ENCODE data around the gene DMXL1. TPM values are rescaled to one million over a fixed set of nuclear protein-coding genes. Genes with fewer than 3 reads are reported as not detected.
"Not testable (repeated sequence)": the region's sequence is repeated elsewhere in the genome, so short reads cannot be mapped to it uniquely, and the experiment has no call there.

The DMXL1 gene
- total RNA-seq, 1 donor = 57.6 TPM

DNA sequence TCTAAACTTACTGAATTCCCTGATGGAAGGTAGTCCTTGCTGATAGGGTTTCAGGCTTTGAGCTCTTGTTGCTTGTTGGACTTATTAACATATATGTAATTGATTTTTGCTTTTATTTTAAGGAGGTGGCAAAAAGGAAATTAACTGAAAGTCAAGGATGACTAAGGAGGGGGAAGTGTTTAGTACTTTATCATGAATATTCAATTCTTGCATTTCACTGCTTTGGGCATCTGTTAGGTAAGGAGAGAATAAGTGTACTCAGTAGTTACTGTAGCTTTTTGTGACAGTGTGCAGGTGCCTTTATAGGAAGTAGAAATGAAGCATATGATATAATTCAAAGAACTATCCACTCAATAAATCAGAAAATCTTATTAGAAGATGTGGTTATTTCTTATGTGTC, 47.1 kb downstream of the DMXL1 start:
- TF ChIP-seq, protein P1, sequence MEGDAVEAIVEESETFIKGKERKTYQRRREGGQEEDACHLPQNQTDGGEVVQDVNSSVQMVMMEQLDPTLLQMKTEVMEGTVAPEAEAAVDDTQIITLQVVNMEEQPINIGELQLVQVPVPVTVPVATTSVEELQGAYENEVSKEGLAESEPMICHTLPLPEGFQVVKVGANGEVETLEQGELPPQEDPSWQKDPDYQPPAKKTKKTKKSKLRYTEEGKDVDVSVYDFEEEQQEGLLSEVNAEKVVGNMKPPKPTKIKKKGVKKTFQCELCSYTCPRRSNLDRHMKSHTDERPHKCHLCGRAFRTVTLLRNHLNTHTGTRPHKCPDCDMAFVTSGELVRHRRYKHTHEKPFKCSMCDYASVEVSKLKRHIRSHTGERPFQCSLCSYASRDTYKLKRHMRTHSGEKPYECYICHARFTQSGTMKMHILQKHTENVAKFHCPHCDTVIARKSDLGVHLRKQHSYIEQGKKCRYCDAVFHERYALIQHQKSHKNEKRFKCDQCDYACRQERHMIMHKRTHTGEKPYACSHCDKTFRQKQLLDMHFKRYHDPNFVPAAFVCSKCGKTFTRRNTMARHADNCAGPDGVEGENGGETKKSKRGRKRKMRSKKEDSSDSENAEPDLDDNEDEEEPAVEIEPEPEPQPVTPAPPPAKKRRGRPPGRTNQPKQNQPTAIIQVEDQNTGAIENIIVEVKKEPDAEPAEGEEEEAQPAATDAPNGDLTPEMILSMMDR (IDR thresholded peaks at IDR 0.05; ENCODE audit: insufficient read depth, low read length) = no peak

DNA sequence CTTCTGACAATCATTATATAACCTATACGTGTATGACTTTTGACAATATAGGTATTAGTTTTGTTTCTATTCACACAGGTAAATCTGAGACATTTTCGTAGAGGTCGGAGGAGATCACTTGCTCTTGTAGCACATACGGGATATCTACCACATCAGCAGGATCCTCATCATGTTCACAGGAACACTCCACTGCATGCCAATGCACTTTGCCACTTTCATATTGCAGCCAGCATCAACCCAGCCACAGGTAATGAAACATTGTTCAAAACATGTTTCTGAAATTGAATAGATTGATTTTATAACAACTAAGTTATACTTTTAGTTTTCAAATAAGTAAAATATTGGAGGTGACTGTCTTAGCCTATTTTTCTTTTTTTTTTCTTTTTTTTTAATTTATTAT, 50.0 kb downstream of the DMXL1 start:
- TF ChIP-seq, protein P1 (IDR thresholded peaks at IDR 0.05; ENCODE audit: insufficient read depth, low read length) = no peak
- no peak for DNase-seq (ENCODE audit: low read depth)
- H3K4me3 ChIP-seq (ENCODE audit: low read depth, low read length) = no peak overlapping the region

More for the DNA sequence above, 47.1 kb downstream of the DMXL1 start:
- H3K4me3 ChIP-seq (ENCODE audit: low read depth, low read length) = no peak overlapping the region
- DNase-seq (ENCODE audit: low read depth) = no peak

DNA sequence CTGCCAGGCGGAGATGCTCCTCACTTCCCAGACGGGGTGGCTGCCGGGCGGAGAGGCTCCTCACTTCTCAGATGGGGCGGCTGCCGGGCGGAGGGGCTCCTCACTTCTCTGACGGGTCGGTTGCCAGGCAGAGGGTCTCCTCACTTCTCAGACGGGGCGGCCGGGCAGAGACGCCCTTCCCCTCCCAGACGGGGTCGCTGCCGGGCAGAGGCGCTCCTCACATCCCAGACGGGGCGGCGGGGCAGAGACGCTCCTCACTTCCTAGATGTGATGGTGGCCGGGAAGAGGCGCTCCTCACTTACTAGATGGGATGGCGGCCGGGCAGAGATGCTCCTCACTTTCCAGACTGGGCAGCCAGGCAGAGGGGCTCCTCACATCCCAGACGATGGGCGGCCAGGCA, 51.6 kb downstream of the DMXL1 start:
- H3K4me3 ChIP-seq (ENCODE audit: low read depth, low read length); DNase-seq (ENCODE audit: low read depth): not testable (repeated sequence)

DNA sequence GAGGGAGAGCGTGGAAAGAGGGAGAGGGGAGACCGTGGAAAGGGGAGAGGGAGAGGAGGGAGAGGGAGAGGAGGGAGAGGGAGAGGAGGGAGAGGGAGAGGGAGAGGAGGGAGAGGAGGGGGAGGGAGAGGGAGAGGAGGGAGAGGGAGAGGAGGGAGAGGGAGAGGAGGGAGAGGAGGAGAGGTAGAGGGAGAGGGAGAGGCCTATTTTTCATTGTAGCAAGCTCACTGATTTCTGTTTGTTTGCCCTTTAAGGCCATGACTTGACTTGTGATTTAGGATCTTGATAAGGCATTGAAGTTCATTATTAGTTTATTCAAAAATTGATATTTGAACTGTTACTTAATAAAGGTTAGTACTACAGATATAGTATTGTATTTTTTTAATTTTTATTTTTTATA, 52.4 kb downstream of the DMXL1 start:
- no peak overlapping the region for H3K4me3 ChIP-seq (ENCODE audit: low read depth, low read length)
- TF ChIP-seq, protein P1 (IDR thresholded peaks at IDR 0.05; ENCODE audit: insufficient read depth, low read length) = no peak
- no peak for DNase-seq (ENCODE audit: low read depth)

DNA sequence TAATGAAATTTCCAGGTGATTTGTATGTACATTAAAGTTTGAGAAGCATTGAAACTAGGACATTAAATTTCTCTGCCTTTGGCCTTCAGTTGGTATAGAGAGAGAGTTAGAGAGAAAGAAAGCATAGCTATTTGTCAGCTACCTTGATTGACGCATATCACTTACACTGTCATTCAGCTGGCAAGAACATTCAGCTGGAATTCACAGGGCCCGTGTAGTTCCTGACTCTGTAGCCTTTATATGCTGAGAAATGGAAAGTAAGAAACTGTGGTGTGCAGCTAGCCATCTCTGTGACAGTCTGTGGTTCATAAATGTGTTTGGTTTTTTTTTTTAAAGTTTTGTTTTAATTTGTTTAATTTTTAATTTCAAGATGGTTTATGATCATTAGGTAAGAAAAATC, 58.9 kb downstream of the DMXL1 start:
- H3K4me3 ChIP-seq (ENCODE audit: low read depth, low read length) = no peak overlapping the region

DNA sequence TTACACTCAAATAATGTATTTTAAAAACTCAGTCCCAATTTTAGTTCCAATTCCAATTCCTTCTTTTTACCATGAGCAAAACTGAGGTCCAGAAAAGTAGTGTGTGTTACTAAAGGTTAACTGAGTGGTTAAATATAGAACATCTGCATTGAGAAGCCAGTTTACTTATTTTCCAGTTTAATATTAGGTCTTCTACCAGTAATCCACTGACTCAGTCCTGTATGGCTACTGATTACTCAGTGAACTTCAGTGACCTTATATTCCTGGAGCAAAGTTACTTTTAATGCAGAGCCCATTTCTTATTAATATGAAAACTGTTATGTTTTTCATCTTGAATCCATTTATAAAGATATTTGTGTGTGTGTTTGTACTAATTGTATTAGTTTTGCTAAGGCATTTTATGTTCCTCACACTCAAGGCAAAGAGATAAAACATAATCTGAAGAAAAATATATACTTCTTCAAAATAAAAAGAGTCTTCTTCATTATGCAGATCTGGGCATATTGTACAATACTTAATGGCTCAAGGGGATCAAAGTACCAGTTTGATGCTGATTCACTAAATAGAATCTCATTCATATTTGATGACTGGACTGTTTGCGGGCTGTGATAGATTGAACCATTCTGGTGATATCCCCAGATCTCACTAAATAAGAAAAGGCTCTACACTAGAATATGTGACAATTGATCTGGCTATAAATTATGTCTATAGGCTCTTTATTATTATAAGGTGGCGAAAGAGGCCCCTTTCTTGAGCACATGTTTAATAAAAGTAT, 60.8 kb downstream of the DMXL1 start:
- TF ChIP-seq, protein P1 (IDR thresholded peaks at IDR 0.05; ENCODE audit: insufficient read depth, low read length) = no peak
- no peak for DNase-seq (ENCODE audit: low read depth)
- H3K4me3 ChIP-seq (ENCODE audit: low read depth, low read length) = no peak overlapping the region

More for the DNA sequence above, 58.9 kb downstream of the DMXL1 start:
- DNase-seq (ENCODE audit: low read depth) = no peak
- TF ChIP-seq, protein P1 (IDR thresholded peaks at IDR 0.05; ENCODE audit: insufficient read depth, low read length) = no peak

DNA sequence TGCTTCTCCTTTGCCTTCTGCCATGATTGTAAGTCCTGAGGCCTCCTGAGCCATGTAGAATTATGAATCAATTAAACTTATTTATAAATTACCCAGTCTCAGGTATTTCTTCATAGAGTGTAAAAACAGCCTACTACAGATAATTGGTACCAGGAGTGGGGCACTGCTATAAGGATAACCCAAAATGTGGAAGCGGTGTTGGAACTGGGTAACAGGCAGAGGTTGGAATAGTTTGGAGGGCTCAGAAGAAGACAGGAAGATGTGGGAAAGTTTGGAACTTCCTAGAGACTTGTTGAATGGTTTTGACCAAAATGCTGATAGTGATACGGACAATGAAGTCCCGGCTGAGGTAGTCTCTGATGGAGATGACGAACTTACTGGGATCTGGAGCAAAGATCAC, 64.9 kb downstream of the DMXL1 start:
- DNase-seq (ENCODE audit: low read depth); H3K4me3 ChIP-seq (ENCODE audit: low read depth, low read length): not testable (repeated sequence)
